ENCODE data around the gene GJE1.
A peak's percentile ranks its signal among the peaks of the same experiment; 100 is the strongest.
"Not testable (repeated sequence)": the region's sequence is repeated elsewhere in the genome, so short reads cannot be mapped to it uniquely, and the experiment has no call there.

The GJE1 gene

GRCh38 chr6:142153196-142153595, 20.5 kb downstream of the GJE1 start:
- Histone ChIP-seq H3K9me3 (ENCODE audit: insufficient read depth, low read length) (no peaks in the 10 kb centered on the region), H3F3A (ENCODE audit: insufficient read depth) (peaks cover 3% of the 10 kb centered on the region; the same call in 1 of the 2 replicates), H3K4me2 (ENCODE audit: low read depth, low read length, poor library complexity, severe bottlenecking) (no peak overlapping the region), H3K27ac (ENCODE audit: low read depth, low read length) (no peak overlapping the region), H3K79me2 (ENCODE audit: insufficient read depth, low read length) (peaks cover 99% of the 10 kb centered on the region), H2AFZ (ENCODE audit: low read depth, low read length, severe bottlenecking) (no peak overlapping the region), H4K20me1 (ENCODE audit: low read depth, low read length) (peaks cover 53% of the 10 kb centered on the region), H3K27me3 (ENCODE audit: low read length) (no peaks in the 10 kb centered on the region), H3K4me3 (ENCODE audit: insufficient read depth, low read length, poor library complexity, severe bottlenecking) (no peak overlapping the region), H3K9me2 (replicated peaks; ENCODE audit: insufficient read depth, low read length) (no peaks in the 10 kb centered on the region), H3K9ac (ENCODE audit: low read length) (no peak overlapping the region), H3K36me3 (ENCODE audit: low read length) (0 out of 2 replicates have a peak, but pooled peaks cover 4% of the 10 kb centered on the region)
- TF ChIP-seq CTCF (IDR thresholded peaks at IDR 0.05; ENCODE audit: insufficient read depth, low read length, poor library complexity, severe bottlenecking): no peak
- no peak for TF ChIP-seq EZH2phosphoT487 (conservative IDR thresholded peaks at IDR 0.05; ENCODE audit: low read length)

GRCh38 chr6:142154336-142154735, 21.6 kb downstream of the GJE1 start:
- peaks cover 3% of the 10 kb centered on the region; the same call in 1 of the 2 replicates for H3F3A ChIP-seq (ENCODE audit: insufficient read depth)
- H3K27me3 ChIP-seq (ENCODE audit: low read length): no peaks in the 10 kb centered on the region
- H3K79me2 ChIP-seq (ENCODE audit: insufficient read depth, low read length): peaks cover 98% of the 10 kb centered on the region
- no peaks in the 10 kb centered on the region for H3K9me2 ChIP-seq (replicated peaks; ENCODE audit: insufficient read depth, low read length)
- peak overlapping the region; percentile 44 for H3K4me2 ChIP-seq (ENCODE audit: low read depth, low read length, poor library complexity, severe bottlenecking)
- no peak for TF ChIP-seq EZH2phosphoT487 (conservative IDR thresholded peaks at IDR 0.05; ENCODE audit: low read length)
- no peaks in the 10 kb centered on the region for H3K9me3 ChIP-seq (ENCODE audit: insufficient read depth, low read length)
- H3K4me3 ChIP-seq (ENCODE audit: insufficient read depth, low read length, poor library complexity, severe bottlenecking): no peak overlapping the region
- no peak overlapping the region for H3K9ac ChIP-seq (ENCODE audit: low read length)
- H2AFZ ChIP-seq (ENCODE audit: low read depth, low read length, severe bottlenecking): no peak overlapping the region
- H4K20me1 ChIP-seq (ENCODE audit: low read depth, low read length): peaks cover 52% of the 10 kb centered on the region
- no peak overlapping the region for H3K27ac ChIP-seq (ENCODE audit: low read depth, low read length)
- 0 out of 2 replicates have a peak, but pooled peaks cover 4% of the 10 kb centered on the region for H3K36me3 ChIP-seq (ENCODE audit: low read length)

- Histone ChIP-seq H3K27ac (ENCODE audit: low read depth, low read length) (no peak overlapping the region), H3F3A (ENCODE audit: insufficient read depth) (peaks cover 3% of the 10 kb centered on the region; the same call in 1 of the 2 replicates), H3K9me2 (replicated peaks; ENCODE audit: insufficient read depth, low read length) (no peaks in the 10 kb centered on the region), H4K20me1 (ENCODE audit: low read depth, low read length) (peaks cover 50% of the 10 kb centered on the region), H3K9me3 (ENCODE audit: insufficient read depth, low read length) (no peaks in the 10 kb centered on the region), H3K4me3 (ENCODE audit: insufficient read depth, low read length, poor library complexity, severe bottlenecking) (no peak overlapping the region), H3K79me2 (ENCODE audit: insufficient read depth, low read length) (peaks cover 97% of the 10 kb centered on the region), H3K27me3 (ENCODE audit: low read length) (no peaks in the 10 kb centered on the region), H3K4me2 (ENCODE audit: low read depth, low read length, poor library complexity, severe bottlenecking) (peak overlapping the region; percentile 44), H3K9ac (ENCODE audit: low read length) (no peak overlapping the region), H3K36me3 (ENCODE audit: low read length) (no peaks in the 10 kb centered on the region), H2AFZ (ENCODE audit: low read depth, low read length, severe bottlenecking) (no peak overlapping the region)
- no peak for TF ChIP-seq EZH2phosphoT487 (conservative IDR thresholded peaks at IDR 0.05; ENCODE audit: low read length)
- no peak for TF ChIP-seq CTCF (IDR thresholded peaks at IDR 0.05; ENCODE audit: insufficient read depth, low read length, poor library complexity, severe bottlenecking)
These were observed 22.4 kb downstream of the GJE1 start for GRCh38 chr6:142155091-142155490.

- Histone ChIP-seq H3K4me3 (ENCODE audit: insufficient read depth, low read length, poor library complexity, severe bottlenecking) (no peak overlapping the region), H3K4me2 (ENCODE audit: low read depth, low read length, poor library complexity, severe bottlenecking) (peak overlapping the region; percentile 44), H3K9me3 (ENCODE audit: insufficient read depth, low read length) (no peaks in the 10 kb centered on the region), H2AFZ (ENCODE audit: low read depth, low read length, severe bottlenecking) (no peak overlapping the region), H3K27ac (ENCODE audit: low read depth, low read length) (peak overlapping the region; percentile 38), H4K20me1 (ENCODE audit: low read depth, low read length) (peaks cover 54% of the 10 kb centered on the region), H3K79me2 (ENCODE audit: insufficient read depth, low read length) (peaks cover 97% of the 10 kb centered on the region), H3K36me3 (ENCODE audit: low read length) (no peaks in the 10 kb centered on the region), H3K9me2 (replicated peaks; ENCODE audit: insufficient read depth, low read length) (no peaks in the 10 kb centered on the region), H3K27me3 (ENCODE audit: low read length) (no peaks in the 10 kb centered on the region), H3F3A (ENCODE audit: insufficient read depth) (peaks cover 3% of the 10 kb centered on the region; the same call in 1 of the 2 replicates), H3K9ac (ENCODE audit: low read length) (no peak overlapping the region)
- TF ChIP-seq EZH2phosphoT487 (conservative IDR thresholded peaks at IDR 0.05; ENCODE audit: low read length) (no peak), CTCF (IDR thresholded peaks at IDR 0.05; ENCODE audit: insufficient read depth, low read length, poor library complexity, severe bottlenecking) (peak; percentile 28)
These were observed 23.4 kb downstream of the GJE1 start for GRCh38 chr6:142155895-142156757.

- not testable (repeated sequence) for H3K36me3 ChIP-seq (ENCODE audit: low read length); H2AFZ ChIP-seq (ENCODE audit: low read depth, low read length, severe bottlenecking); H3K9me2 ChIP-seq (replicated peaks; ENCODE audit: insufficient read depth, low read length); H3K4me3 ChIP-seq (ENCODE audit: insufficient read depth, low read length, poor library complexity, severe bottlenecking); H3K27ac ChIP-seq (ENCODE audit: low read depth, low read length); H3F3A ChIP-seq (ENCODE audit: insufficient read depth); H3K4me2 ChIP-seq (ENCODE audit: low read depth, low read length, poor library complexity, severe bottlenecking); H3K27me3 ChIP-seq (ENCODE audit: low read length); H3K9me3 ChIP-seq (ENCODE audit: insufficient read depth, low read length); H3K9ac ChIP-seq (ENCODE audit: low read length)
- Histone ChIP-seq H3K79me2 (ENCODE audit: insufficient read depth, low read length) (peaks cover 97% of the 10 kb centered on the region), H4K20me1 (ENCODE audit: low read depth, low read length) (peaks cover 60% of the 10 kb centered on the region)
These were observed 24.0 kb downstream of the GJE1 start for GRCh38 chr6:142156758-142157068.

All from SU-DHL-6 (cell line).